DND-41 (cell line): Measurements from ENCODE around the gene CUTC.

ENCODE experiments used
- EZH2 ChIP-seq: IDR thresholded peaks from 3 replicates; pipeline ENCODE4 v1.6.1; 2012; ENCODE audit warnings: borderline replicate concordance, low read depth, mild to moderate bottlenecking, moderate library complexity, low read length, inconsistent platforms; ENCODE audit not compliant: severe bottlenecking
- TF ChIP-seq, protein P1 (sequence below): IDR thresholded peaks from 2 replicates; pipeline ENCODE4 v1.5.1; 2012; ENCODE audit warnings: borderline replicate concordance, low read length, moderate library complexity, mild to moderate bottlenecking; ENCODE audit not compliant: poor library complexity, severe bottlenecking; ENCODE audit errors: extremely low read depth

DNA sequence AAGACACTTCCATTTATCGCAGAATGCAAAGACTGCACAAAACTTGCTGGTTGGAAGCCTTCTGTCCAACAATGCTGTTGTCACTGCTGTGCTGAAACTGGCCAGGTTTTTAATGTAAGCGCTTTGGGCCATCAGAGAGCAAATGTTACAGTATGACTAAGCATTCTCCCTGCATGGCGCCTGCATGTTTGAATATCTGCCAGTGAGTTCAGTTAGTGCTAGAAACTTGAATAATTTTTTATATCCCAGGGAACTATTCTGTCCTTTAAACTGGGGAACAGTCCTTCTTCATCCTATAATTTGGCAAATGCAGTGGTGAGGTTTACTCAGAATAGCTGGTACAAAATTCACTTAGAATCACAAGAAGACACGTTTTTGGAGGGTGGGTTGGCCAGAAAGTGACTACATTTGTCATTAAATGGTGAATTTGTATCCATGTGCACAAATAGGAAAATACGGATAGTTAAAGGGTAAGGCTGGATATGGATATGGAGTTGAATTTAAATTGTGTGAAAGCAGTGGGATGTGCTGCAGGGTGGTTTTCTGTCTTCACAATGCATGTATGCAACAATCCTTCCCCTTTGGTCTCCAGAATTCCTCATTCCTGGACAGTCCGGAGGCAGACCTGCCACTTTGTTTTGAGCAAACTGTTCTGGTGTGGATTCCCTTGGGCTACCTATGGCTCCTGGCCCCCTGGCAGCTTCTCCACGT, 52.1 kb downstream of the CUTC start:
- TF ChIP-seq, protein P1, sequence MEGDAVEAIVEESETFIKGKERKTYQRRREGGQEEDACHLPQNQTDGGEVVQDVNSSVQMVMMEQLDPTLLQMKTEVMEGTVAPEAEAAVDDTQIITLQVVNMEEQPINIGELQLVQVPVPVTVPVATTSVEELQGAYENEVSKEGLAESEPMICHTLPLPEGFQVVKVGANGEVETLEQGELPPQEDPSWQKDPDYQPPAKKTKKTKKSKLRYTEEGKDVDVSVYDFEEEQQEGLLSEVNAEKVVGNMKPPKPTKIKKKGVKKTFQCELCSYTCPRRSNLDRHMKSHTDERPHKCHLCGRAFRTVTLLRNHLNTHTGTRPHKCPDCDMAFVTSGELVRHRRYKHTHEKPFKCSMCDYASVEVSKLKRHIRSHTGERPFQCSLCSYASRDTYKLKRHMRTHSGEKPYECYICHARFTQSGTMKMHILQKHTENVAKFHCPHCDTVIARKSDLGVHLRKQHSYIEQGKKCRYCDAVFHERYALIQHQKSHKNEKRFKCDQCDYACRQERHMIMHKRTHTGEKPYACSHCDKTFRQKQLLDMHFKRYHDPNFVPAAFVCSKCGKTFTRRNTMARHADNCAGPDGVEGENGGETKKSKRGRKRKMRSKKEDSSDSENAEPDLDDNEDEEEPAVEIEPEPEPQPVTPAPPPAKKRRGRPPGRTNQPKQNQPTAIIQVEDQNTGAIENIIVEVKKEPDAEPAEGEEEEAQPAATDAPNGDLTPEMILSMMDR = no peak
- TF ChIP-seq EZH2 = no peak
